H1 (cell line): ENCODE results near the gene LINGO4. TPM values are rescaled to one million over a fixed set of nuclear protein-coding genes. Genes with fewer than 3 reads are reported as not detected.

Source experiments
- CTCF ChIA-PET: fragments of 300-600 bp; sonication (Branson Sonifier 250); formaldehyde crosslinking; loops from one replicate; lab custom pipeline; 2021; ENCODE audit not compliant: partially characterized antibody; lab: Charles Lee
- POLR2A ChIA-PET: fragments of 300-600 bp; sonication (Branson Sonifier 250); formaldehyde crosslinking; loops from one replicate; lab custom pipeline; 2021; ENCODE audit warnings: inconsistent platforms; ENCODE audit not compliant: partially characterized antibody; lab: Charles Lee
- DNase-seq, 2 experiments: peaks; one replicate each; pipeline versions ENCODE4 v3.0.0 to v3.0.0-alpha.2; 2010 to 2022; ENCODE audit warnings: low spot score in 2 of 2, low read depth in 1 of 2, mixed read lengths in 1 of 2
- FAIRE-seq: peaks from 2 replicates; lab custom pipeline; 2011; peaks lifted over from hg19 to GRCh38; lab: Jason Lieb, UNC
- H2AFZ ChIP-seq: 2 replicates; pipeline ENCODE4 v1.8.1; 2012; ENCODE audit warnings: low read length, inconsistent platforms
- H2AK5ac ChIP-seq: 2 replicates; pipeline ENCODE4 v1.6.1; 2013; ENCODE audit warnings: low read depth, low read length
- H2BK120ac ChIP-seq: replicated peaks from 2 replicates; pipeline ENCODE3; 2013; ENCODE audit warnings: low read depth, low read length, inconsistent platforms
- H2BK12ac ChIP-seq: 2 replicates; pipeline ENCODE4 v1.6.1; 2013; ENCODE audit warnings: low read depth, low read length
- H2BK15ac ChIP-seq: 2 replicates; pipeline ENCODE4 v1.6.1; 2013; ENCODE audit warnings: low read length
- H2BK20ac ChIP-seq: 2 replicates; pipeline ENCODE4 v1.6.1; 2013; ENCODE audit warnings: low read length
- H2BK5ac ChIP-seq: 2 replicates; pipeline ENCODE4 v1.6.1; 2013; ENCODE audit warnings: low read depth, low read length
- H3K14ac ChIP-seq: 2 replicates; pipeline ENCODE4 v1.6.1; 2013; ENCODE audit warnings: inconsistent platforms; ENCODE audit not compliant: insufficient read length
- H3K18ac ChIP-seq: 2 replicates; pipeline ENCODE4 v1.6.1; 2013; ENCODE audit warnings: low read length; ENCODE audit errors: extremely low read depth
- H3K23ac ChIP-seq: 2 replicates; pipeline ENCODE4 v1.6.1; 2013; ENCODE audit warnings: inconsistent platforms; ENCODE audit not compliant: insufficient read length
- H3K23me2 ChIP-seq: 2 replicates; pipeline ENCODE4 v1.6.1; 2013; ENCODE audit warnings: low read depth, low read length
- H3K27ac ChIP-seq: 2 replicates; pipeline ENCODE4 v1.6.1; 2011; ENCODE audit warnings: low read depth, low read length, inconsistent platforms
- H3K27me3 ChIP-seq, 4 experiments: replicated peaks in 1 of 4; 1 replicate in 1 of 4; 2 replicates in 3 of 4; pipeline versions ENCODE4 v1.6.1 to v1.8.1; 2011 to 2013; ENCODE audit warnings: low read length in 3 of 4, mild to moderate bottlenecking in 3 of 4, inconsistent platforms in 2 of 4, mixed read lengths in 2 of 4, moderate library complexity in 1 of 4; ENCODE audit not compliant: control insufficient read depth in 3 of 4, insufficient read depth in 3 of 4; ENCODE audit errors: extremely low read depth in 1 of 4
- H3K36me3 ChIP-seq, 4 experiments: 2 replicates each; pipeline versions ENCODE4 v1.6.1 to v1.8.1; 2011 to 2013; ENCODE audit warnings: mild to moderate bottlenecking in 4 of 4, low read length in 3 of 4, moderate library complexity in 2 of 4, control low read depth in 1 of 4, inconsistent platforms in 1 of 4; ENCODE audit not compliant: insufficient read depth in 4 of 4, control insufficient read depth in 2 of 4
- H3K4ac ChIP-seq: replicated peaks from 2 replicates; pipeline ENCODE3; 2013; ENCODE audit warnings: low read length, low read depth, mixed read lengths, inconsistent platforms; ENCODE audit not compliant: insufficient read length
- H3K4me1 ChIP-seq, 4 experiments: replicated peaks in 1 of 4; 1 replicate in 1 of 4; 2 replicates in 3 of 4; pipeline versions ENCODE4 v1.6.1 to v1.8.1; 2011 to 2013; ENCODE audit warnings: low read length in 3 of 4, inconsistent platforms in 2 of 4, mixed read lengths in 1 of 4; ENCODE audit not compliant: insufficient read depth in 4 of 4, control insufficient read depth in 3 of 4
- H3K4me2 ChIP-seq, 2 experiments: 2 replicates each; pipeline versions ENCODE4 v1.6.1 to v1.8.1; 2011 to 2013; ENCODE audit warnings: low read depth in 2 of 2, low read length in 2 of 2, control low read depth in 1 of 2, inconsistent platforms in 1 of 2, mild to moderate bottlenecking in 1 of 2; ENCODE audit not compliant: insufficient read depth in 1 of 2
- H3K4me3 ChIP-seq, 4 experiments: fragments of 200-600, 300-600 bp in 1 of 4; sonication (generic), shearing (Covaris generic), sonication (Bioruptor Twin) in 1 of 4; 2 replicates each; pipeline versions ENCODE4 v1.5.1 to v1.8.1; 2011 to 2016; ENCODE audit warnings: low read length in 4 of 4, low read depth in 3 of 4, control low read depth in 2 of 4, inconsistent platforms in 2 of 4, mild to moderate bottlenecking in 2 of 4, mixed read lengths in 1 of 4, moderate library complexity in 1 of 4; ENCODE audit not compliant: insufficient read depth in 2 of 4; ENCODE audit errors: extremely low read depth in 1 of 4
- H3K56ac ChIP-seq: replicated peaks from 2 replicates; pipeline ENCODE3; 2013; ENCODE audit warnings: low read depth, mild to moderate bottlenecking, mixed read lengths, low read length, inconsistent platforms; ENCODE audit not compliant: insufficient read length
- H3K79me1 ChIP-seq: 2 replicates; pipeline ENCODE4 v1.6.1; 2013; ENCODE audit warnings: low read depth, low read length, control low read depth
- H3K79me2 ChIP-seq, 2 experiments: 2 replicates each; pipeline versions ENCODE4 v1.6.1 to v1.8.1; 2012 to 2013; ENCODE audit warnings: low read length in 2 of 2, mild to moderate bottlenecking in 2 of 2, inconsistent platforms in 1 of 2; ENCODE audit not compliant: insufficient read depth in 2 of 2, control insufficient read depth in 1 of 2
- H3K9ac ChIP-seq, 4 experiments: replicated peaks in 1 of 4; 1 replicate in 1 of 4; 2 replicates in 3 of 4; pipeline versions ENCODE4 v1.6.1 to v1.8.1; 2011 to 2013; ENCODE audit warnings: low read depth in 3 of 4, low read length in 3 of 4, control low read depth in 2 of 4, mild to moderate bottlenecking in 2 of 4, moderate library complexity in 2 of 4, inconsistent platforms in 1 of 4; ENCODE audit errors: extremely low read depth in 1 of 4
- H3K9me3 ChIP-seq, 2 experiments: 2 replicates each; pipeline versions ENCODE4 v1.6.1 to v1.8.1; 2012 to 2013; ENCODE audit warnings: mild to moderate bottlenecking in 2 of 2, moderate library complexity in 2 of 2, control low read depth in 1 of 2, inconsistent platforms in 1 of 2, low read depth in 1 of 2, low read length in 1 of 2, mixed read lengths in 1 of 2; ENCODE audit not compliant: insufficient read depth in 2 of 2
- H4K20me1 ChIP-seq, 2 experiments: replicated peaks in 1 of 2; 2 replicates each; pipeline versions ENCODE3 to v1.8.1; 2011 to 2013; ENCODE audit warnings: inconsistent platforms in 2 of 2, low read length in 2 of 2, mild to moderate bottlenecking in 1 of 2; ENCODE audit not compliant: insufficient read depth in 2 of 2, control insufficient read depth in 1 of 2
- H4K5ac ChIP-seq: 2 replicates; pipeline ENCODE4 v1.6.1; 2013; ENCODE audit warnings: low read length, low read depth, mixed read lengths, inconsistent platforms; ENCODE audit not compliant: insufficient read length
- H4K8ac ChIP-seq: 2 replicates; pipeline ENCODE4 v1.8.0; 2013; ENCODE audit warnings: mild to moderate bottlenecking, moderate library complexity, low read length, inconsistent platforms; ENCODE audit not compliant: insufficient read depth; ENCODE audit errors: extremely low read depth
- H4K91ac ChIP-seq: replicated peaks from 2 replicates; pipeline ENCODE3; 2013; ENCODE audit warnings: low read length, mixed read lengths, inconsistent platforms; ENCODE audit not compliant: insufficient read length
- HDAC6 ChIP-seq: IDR thresholded peaks from one replicate; pipeline ENCODE4 v1.7.1; 2012; ENCODE audit warnings: low read depth, mild to moderate bottlenecking, inconsistent platforms, low read length, moderate library complexity
- WGBS, 2 experiments: shearing (Covaris generic) in 1 of 2; methylation state at CpG; one replicate each; pipeline versions ENCODE4 v1.1.6 to v1.1.7; 2013 to 2015; ENCODE audit warnings: low lambda C conversion rate in 2 of 2, mixed read lengths in 2 of 2, inconsistent platforms in 1 of 2, low coverage in 1 of 2, missing lambda C conversion rate in 1 of 2; ENCODE audit not compliant: insufficient replicate concordance in 2 of 2, insufficient coverage in 1 of 2, insufficient read length in 1 of 2; ENCODE audit errors: extremely low coverage in 1 of 2, missing lambda C conversion rate in 1 of 2; 5-methylcytosine and 5-hydroxymethylcytosine counted together
- polyA plus RNA-seq, 7 experiments: library from polyadenylated mRNA; depleted of rRNA in 3 of 7; stranded (reverse) in 5 of 7; unstranded in 2 of 7; fragments of >200 nt in 5 of 7; fragments of 200-250 nt in 2 of 7; gene quantifications; 1 replicate in 5 of 7; 2 replicates in 1 of 7; 4 replicates in 1 of 7; pipeline versions ENCODE4 v1.2.1 to v1.2.3, GENCODE V29; 2011 to 2013; ENCODE audit warnings: missing spikeins in 2 of 7, mixed read lengths in 2 of 7
- total RNA-seq: library from RNA; stranded (reverse); fragmentation: NEBNext Ultra II Directional; extraction: Animal tissue kit (Norgen Biotek cat#: 25700); gene quantifications from 2 replicates; pipeline ENCODE4 v1.2.1, GENCODE V29; 2021
- TF ChIP-seq, protein P1 (sequence below): IDR thresholded peaks from 2 replicates; pipeline ENCODE4 v1.6.1; 2011; ENCODE audit warnings: low read length, improper control_type of control experiment

The LINGO4 gene
- total and polyA plus RNA-seq, 2 of the 8 experiments (the other 6 are each of a cell fraction or from before 2014, with no cell fraction given), result 0.03 TPM; not detected in 1

DNA sequence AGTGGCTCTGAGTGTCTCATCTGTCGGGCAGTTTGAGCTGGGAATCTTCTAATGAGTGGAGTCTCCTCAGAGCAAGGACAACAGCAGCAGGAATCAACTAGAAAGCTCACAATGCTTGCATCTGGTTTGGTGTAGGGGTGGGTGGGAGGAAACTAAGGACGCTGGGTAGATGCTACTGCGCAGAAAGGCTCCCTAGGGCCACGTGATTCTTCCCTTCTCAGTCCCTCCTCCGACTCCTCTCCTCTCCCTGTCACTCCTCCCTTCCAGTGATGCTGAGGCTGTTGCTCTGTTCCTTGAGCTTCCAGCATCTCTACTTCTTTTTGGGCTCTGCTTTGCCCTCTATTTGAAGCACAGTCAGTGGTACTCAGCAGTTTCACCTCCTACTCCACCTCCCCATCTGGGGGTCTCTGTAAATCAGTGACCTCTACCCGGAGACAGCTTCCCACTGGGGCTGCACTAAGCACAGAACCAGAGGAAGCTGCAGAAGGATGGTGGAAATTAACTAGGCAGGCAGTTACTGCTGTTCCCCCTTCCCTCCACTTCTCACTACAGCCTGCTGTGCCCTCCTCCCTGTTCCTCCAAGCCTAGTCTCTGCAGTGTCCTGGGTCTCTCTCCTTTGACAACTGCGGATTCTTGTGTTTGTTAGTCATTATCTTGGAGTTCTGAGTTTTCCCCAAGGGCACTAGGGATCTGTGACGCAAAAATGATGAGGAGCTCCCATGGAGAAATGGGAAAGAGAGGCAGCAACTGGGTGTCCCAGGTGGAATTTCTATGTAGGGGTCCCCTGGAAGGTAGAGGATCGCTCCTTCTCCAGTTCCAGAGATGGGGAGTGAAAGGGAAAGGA, 5.8 kb downstream of the LINGO4 start:
- Histone ChIP-seq H3K56ac (no peak overlapping the region), H3K9ac (no peak overlapping the region), H3K4me1 (no peaks in the 10 kb centered on the region; a peak in 1 of 7 replicates), H3K27me3 (peaks cover 0 to 3% (median 1%) of the 10 kb centered on the region in 4 experiments; a peak in 1 of 7 replicates), H3K79me1 (no peaks in the 10 kb centered on the region), H2BK12ac (no peak overlapping the region; the same call in 1 of the 2 replicates), H4K20me1 (no peaks in the 10 kb centered on the region), H3K14ac (no peak overlapping the region), H3K79me2 (no peaks in the 10 kb centered on the region), H2AK5ac (no peak overlapping the region), H3K27ac (peak overlapping the region; percentile 2; the same call in 1 of the 2 replicates), H3K4ac (no peak overlapping the region), H2AFZ (0 out of 2 replicates have a peak overlapping the region, but pooled peaks have one; percentile 61), H3K4me3 (no peak overlapping the region), H4K8ac (no peak overlapping the region), H3K18ac (no peak overlapping the region), H4K91ac (no peak overlapping the region), H2BK15ac (no peak overlapping the region), H4K5ac (no peak overlapping the region), H3K36me3 (no peaks in the 10 kb centered on the region), H3K4me2 (peak overlapping the region in 1 of 2 experiments; percentile 7; a peak in 1 of 4 replicates), H2BK120ac (no peak overlapping the region), H2BK20ac (no peak overlapping the region), H3K23me2 (no peaks in the 10 kb centered on the region), H3K23ac (no peak overlapping the region), H3K9me3 (no peaks in the 10 kb centered on the region), H2BK5ac (no peak overlapping the region)
- TF ChIP-seq, protein P1, sequence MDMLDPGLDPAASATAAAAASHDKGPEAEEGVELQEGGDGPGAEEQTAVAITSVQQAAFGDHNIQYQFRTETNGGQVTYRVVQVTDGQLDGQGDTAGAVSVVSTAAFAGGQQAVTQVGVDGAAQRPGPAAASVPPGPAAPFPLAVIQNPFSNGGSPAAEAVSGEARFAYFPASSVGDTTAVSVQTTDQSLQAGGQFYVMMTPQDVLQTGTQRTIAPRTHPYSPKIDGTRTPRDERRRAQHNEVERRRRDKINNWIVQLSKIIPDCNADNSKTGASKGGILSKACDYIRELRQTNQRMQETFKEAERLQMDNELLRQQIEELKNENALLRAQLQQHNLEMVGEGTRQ, result peak; percentile 48; the same call in 1 of the 2 replicates
- no peak for TF ChIP-seq HDAC6
- DNase-seq, result no peak
- CTCF ChIA-PET, result interaction anchor here (0.6 to 2.6 kb wide), 7 partner anchors 10 to 1396 kb away, joined by 3 to 12 read pairs (median 4); partner anchors contain the start of gene MRPL9
- no peak for FAIRE-seq
- WGBS, 2 experiments, result 58% methylated on average over 9 of the region's 9 CpGs; no CpG with 5 or more reads in 1 of the 2 experiments
- POLR2A ChIA-PET, result interaction anchor here (0.8 kb wide), 1 partner anchor 27 kb away, joined by 4 read pairs; no protein-coding TSS in a partner anchor
